ENCODE data around the gene AIPL1. TPM values are rescaled to one million over a fixed set of nuclear protein-coding genes. Genes with fewer than 3 reads are reported as not detected.

AIPL1 gene
- total RNA-seq, 1 donor from 2014 or later, result 0.31 TPM

Other genes starting within 250 kb of the AIPL1 start
- 12.3 TPM for gene PIMREG, start 9.3 kb upstream of the AIPL1 start, total RNA-seq
- 7.2 TPM for gene PITPNM3, start 121.4 kb upstream of the AIPL1 start, total RNA-seq
- gene KIAA0753, start 205.6 kb upstream of the AIPL1 start, total RNA-seq, result 16.8 TPM
- 36.6 TPM for gene TXNDC17, start 205.9 kb upstream of the AIPL1 start, total RNA-seq
- gene MED31, start 216.5 kb upstream of the AIPL1 start, total RNA-seq, result 8.7 TPM
- gene C17orf100, start 216.6 kb upstream of the AIPL1 start, total RNA-seq, result 0.72 TPM

Measured in tongue (tissue), 1 donor.